GM20431 (cell line): ENCODE measurements around the gene THOC2.
"Not testable (repeated sequence)": the region's sequence is repeated elsewhere in the genome, so short reads cannot be mapped to it uniquely, and the experiment has no call there.

Experiments
- in situ Hi-C: fragments of 300-500 bp; cut with MseI, MboI; formaldehyde crosslinking; loops from one replicate; pipeline ENCODE4 v1.15.0; 2020; ENCODE audit warnings: low sequenced_read_pairs; ENCODE audit not compliant: unreplicated experiment

THOC2 gene

GRCh38 chrX:123736333-123736921 is 3.6 kb upstream of the THOC2 start:
- in situ Hi-C loops: no loop called here

- in situ Hi-C loops: not testable (repeated sequence)
These were observed 2.3 kb upstream of the THOC2 start for GRCh38 chrX:123735137-123735536.

GRCh38 chrX:123734079-123734478 is 1.2 kb upstream of the THOC2 start:
- in situ Hi-C loops: not testable (repeated sequence)

DNA sequence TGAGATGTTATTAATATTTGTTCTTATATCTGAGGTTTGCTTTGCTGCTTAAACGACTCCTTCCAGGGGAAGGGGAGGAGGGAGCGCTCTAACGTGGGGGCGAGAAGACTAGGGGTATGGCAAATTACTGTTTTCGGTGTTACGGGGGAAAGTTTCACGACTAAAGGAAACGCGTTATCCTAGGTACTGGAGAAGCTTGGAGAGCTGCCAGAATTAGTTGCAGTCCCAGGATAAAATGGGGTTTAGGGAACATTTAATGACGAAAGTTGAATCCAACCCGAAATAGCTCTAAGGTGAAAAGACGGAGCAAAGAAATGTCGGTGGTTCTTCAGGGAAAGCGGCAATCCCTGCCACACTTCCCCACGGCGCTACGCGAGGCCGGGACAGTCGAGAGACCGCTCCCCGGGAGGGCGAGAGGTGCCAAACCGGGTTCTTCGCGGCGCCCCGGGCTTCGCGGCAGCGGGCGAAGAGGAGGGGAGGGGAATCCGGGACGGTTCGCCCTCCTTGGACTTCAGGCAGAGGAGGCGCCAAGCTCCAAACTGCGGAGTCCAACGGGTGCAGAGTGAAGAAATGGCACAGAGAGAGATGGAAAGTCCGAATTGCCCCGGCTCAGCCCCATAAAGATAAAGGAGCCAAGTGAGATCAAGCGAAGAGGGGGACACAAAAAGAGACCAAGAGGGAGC is 724 bp downstream of the THOC2 start:
- in situ Hi-C loops: no loop called here

GRCh38 chrX:123731258-123731986 is 1.4 kb downstream of the THOC2 start:
- in situ Hi-C loops: no loop called here

DNA sequence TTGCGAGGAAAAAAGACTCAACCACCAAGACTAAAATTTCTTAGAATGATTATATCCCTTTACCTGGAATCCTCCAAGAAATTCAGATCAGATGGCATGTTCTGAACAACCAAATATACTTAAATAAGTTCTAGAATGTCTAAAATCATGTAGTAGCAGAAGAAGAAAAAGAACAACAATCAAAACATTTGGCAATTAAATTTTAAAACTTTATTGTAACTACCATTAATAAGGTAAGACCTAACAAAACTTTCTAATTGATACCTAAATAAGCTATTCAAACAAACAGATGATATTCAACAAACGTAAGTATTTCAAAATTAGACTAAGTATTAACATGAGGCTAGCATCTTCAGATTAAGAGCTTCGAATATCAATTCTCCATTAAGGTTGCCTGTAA is 4.3 kb downstream of the THOC2 start:
- in situ Hi-C loops: no loop called here

GRCh38 chrX:123728016-123728415 is 4.8 kb downstream of the THOC2 start:
- in situ Hi-C loops: no loop called here

DNA sequence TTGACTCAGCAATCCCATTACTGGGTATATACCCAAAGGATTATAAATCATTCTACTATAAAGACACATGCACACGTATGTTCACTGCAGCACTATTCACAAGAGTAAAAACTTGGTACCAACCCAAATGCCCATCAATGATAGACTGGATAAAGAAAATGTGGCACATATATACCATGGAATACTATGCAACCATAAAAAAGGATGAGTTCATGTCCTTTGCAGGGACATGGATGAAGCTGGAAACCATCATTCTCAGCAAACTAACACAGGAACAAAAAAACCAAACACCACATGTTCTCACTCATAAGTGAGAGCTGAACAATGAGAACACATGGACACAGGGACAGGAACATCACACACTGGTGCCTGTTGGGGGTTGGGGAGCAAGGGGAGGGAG is 10.7 kb downstream of the THOC2 start:
- in situ Hi-C loops: not testable (repeated sequence)

DNA sequence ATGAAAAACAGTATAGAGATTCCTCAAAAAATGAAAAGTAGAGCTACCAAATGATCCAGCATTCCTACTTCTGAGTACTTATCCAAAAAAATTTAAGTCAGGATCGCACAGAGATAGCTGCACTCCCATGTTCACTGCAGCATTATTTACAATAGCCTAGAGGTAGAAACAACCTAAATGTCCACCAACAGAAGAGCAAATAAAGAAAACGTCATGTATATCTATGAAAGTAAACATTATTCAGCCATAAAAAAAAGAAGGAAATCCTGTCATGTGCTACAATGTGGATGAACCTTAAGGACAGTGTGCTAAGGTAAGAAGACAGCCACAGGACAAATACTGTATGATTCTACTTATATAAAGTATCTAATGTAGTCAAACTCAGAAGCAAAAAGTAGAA is 12.4 kb downstream of the THOC2 start:
- in situ Hi-C loops: no loop called here

GRCh38 chrX:123713841-123714240 is 19.0 kb downstream of the THOC2 start:
- in situ Hi-C loops: no loop called here

- in situ Hi-C loops: no loop called here
These were observed 19.4 kb downstream of the THOC2 start for GRCh38 chrX:123713434-123713833.

GRCh38 chrX:123711201-123711600 is 21.7 kb downstream of the THOC2 start:
- in situ Hi-C loops: not testable (repeated sequence)

DNA sequence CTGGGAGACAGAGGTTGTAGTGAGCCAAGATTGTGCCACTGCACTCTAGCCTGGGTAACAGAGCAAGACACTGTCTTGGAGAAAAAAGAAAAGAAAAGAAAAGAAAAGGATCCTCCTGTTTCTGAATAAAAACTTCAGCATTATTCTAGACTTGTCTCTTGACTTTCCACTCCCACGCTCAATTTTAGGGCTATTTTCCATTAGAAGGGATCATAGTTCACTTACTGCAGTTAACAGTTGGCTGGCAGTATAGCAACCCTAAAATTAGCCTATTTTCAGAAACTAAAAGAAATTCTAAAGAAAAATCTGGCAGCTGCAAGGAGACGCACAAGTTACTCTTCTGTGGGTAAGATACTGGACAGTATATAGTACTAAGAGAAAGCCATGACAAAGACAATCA is 28.1 kb downstream of the THOC2 start:
- in situ Hi-C loops: no loop called here

DNA sequence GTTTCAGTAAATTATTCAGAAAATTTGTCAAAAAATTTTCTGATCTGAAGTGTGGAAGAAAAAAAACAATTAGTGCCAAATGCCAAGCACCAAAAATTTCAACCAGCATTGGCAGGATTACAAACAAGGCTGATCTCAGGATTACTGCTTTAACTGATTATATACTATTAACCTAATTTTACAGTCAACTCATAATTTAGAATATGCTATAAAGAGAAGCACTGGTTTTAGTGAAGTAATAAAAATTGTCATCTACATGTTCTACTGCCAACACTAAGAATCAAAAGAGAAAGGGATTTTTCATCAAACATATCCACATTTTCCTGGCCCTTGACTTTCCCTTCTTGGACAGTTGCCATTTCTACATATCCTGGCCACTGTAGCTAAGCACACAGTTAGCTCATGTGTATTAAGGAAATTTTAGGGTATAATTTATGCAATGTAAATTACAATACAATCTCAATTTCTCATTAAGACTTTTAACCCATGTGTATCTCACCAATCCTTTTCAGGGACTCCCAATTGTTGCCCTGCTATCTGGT is 33.8 kb downstream of the THOC2 start:
- in situ Hi-C loops: no loop called here

GRCh38 chrX:123696334-123696733 is 36.5 kb downstream of the THOC2 start:
- in situ Hi-C loops: no loop called here

- in situ Hi-C loops: no loop called here
These were observed 37.6 kb downstream of the THOC2 start for GRCh38 chrX:123695242-123695641.

DNA sequence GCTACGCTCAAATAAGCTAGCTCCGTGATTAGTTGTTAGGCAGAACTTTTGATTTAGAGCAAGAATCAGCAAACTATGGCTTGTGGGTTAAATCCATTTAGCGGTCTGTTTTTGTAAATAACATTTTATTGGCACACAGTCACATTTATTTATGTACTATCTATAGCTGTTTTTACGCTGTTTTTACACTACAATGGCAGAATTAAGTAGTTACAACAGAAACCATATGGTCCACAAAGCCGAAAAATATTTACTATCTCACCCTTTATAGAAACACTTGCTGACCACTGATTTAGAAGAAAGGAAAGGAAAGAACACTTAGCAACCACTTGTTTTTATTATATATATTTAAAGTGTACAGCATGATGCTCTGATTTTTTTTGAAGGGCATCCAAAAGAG is 41.1 kb downstream of the THOC2 start:
- in situ Hi-C loops: no loop called here

GRCh38 chrX:123688524-123688923 is 44.3 kb downstream of the THOC2 start:
- in situ Hi-C loops: no loop called here

GRCh38 chrX:123685232-123685631 is 47.6 kb downstream of the THOC2 start:
- in situ Hi-C loops: no loop called here

DNA sequence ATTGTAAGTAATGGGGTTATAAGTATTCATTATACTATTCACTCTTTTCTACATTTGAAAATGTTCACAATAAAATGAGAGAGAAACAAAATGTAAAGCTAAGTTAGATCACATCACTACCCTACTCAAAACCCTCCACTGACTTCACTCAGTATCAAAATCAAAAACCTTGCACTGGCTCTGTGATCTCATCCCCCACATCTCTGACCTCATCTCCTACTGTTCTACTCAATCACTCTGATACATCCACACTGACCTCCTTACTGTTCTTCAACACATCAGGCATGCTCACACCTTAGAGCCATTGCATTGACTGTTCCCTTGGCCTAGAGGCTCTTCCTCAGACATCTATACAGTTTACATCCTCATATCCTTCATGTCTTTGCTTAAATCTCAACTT is 50.7 kb downstream of the THOC2 start:
- in situ Hi-C loops: no loop called here
